ENCODE measurements around the gene EMP2. TPM values are rescaled to one million over a fixed set of nuclear protein-coding genes. Genes with fewer than 3 reads are reported as not detected.

The EMP2 gene
- total RNA-seq, 2 donors from 2014 or later, result 63.4 to 65.2 TPM

DNA sequence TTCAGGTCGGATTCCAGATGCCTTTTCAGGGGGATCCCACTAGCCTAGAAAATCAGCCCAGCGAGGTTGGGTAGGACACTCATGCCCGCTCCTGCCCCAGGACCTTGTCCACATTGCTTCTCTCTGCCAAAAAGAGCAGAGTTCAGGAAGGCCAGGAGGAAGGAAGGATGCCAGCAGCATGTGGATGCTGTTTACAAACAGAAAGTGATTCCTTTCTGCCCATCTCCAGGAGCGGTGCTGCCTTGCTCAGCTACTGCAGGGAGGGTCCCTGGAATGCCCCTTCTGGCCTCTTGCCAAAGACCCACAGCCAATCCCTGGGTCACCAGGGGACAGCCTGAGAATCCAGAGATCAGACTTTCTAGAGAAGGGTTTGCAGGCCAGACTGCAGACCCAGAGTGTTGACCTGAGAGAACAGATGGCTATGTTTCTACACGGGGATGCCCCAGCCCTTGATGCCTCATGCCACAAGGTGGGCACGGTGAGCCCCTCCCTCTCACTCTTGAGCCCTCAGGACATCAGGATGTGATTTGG lies 32.3 kb upstream of the EMP2 start:
- no peak for ATAC-seq
- intact Hi-C loops (cut with DNase I), result no loop called here

GRCh38 chr16:10611825-10612342 lies 31.5 kb upstream of the EMP2 start:
- no peak for DNase-seq
- ATAC-seq, result no peak
- intact Hi-C loops (cut with DNase I), result no loop called here

More for the DNA sequence above, 32.3 kb upstream of the EMP2 start:
- DNase-seq, result no peak

DNA sequence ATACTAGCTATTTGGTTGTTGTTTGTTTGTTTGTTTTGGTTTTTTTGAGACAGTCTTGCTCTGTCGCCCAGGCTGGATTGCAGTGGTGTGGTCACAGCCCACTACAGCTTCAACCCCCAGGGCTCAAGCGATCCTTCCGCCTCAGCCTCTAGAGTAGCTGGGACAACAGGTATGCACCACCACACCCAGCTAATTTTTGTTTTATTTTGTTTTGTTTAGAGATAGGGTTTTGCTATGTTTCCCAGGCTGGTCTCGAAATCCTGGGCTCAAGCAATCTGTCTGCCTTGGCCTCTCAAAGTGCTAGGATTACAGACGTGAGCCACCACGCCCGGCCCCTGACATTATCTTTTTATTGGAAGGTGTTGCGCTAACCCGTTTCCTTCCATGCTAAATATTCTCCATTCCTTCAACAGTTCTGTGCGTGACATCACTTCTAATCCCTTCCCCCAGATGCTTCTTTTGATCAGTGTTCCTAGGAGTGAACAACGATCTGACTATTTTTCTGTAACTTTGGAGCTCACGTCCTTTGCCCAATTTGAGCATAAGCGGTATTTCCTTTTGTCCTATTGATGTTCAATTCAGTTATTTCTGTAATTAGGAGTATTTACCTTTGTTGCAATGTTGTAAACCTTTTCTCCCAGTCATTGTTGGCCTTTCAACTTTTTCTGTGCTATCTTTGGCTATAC lies 30.2 kb upstream of the EMP2 start:
- ATAC-seq (no peak), DNase-seq (no peak)
- intact Hi-C loops (cut with DNase I), result no loop called here

- ATAC-seq (peak; percentile 67 to 91), DNase-seq (no peak)
- intact Hi-C loops (cut with DNase I), result no loop called here
Measured at GRCh38 chr16:10609402-10609774, 29.0 kb upstream of the EMP2 start.

DNA sequence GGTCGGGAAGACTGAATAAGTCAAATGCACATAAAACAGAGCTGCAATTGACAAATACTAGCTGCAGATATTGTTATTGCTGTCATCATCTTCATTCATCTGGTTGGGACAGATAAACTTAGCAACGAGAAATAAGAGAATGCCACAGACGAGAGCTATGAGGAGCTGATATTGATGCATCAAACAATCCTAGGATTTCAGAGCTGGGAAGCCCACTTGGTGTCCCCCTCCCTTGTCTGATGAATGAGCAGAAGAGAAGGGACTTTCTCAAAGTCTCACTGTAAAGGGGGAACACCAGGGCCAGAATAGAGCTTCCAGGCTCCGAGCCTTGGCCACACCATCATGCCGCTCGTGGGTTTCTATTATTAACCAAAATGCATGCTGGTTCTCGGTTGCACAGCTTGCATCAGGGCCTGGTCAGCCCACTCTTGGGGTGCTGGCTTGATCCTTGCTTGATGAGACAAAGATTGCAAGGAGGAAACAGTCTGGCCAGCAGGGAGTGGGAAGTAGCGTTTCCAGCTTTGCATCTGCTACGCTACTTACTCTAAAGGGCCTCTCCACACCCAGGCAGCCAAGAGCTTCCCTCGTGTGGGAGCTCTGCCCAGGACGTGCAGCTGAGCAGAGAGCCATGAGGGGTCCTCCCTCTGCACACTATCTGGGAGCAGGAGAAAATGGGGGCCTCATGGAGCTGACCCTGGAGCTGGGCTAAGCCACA lies 28.4 kb upstream of the EMP2 start:
- intact Hi-C loops (cut with DNase I), result no loop called here
- DNase-seq (no peak), ATAC-seq (peak; percentile 85 to 90)

- ATAC-seq (no peak), DNase-seq (no peak)
- intact Hi-C loops (cut with DNase I), result no loop called here
Measured at GRCh38 chr16:10607157-10607556, 26.8 kb upstream of the EMP2 start.

DNA sequence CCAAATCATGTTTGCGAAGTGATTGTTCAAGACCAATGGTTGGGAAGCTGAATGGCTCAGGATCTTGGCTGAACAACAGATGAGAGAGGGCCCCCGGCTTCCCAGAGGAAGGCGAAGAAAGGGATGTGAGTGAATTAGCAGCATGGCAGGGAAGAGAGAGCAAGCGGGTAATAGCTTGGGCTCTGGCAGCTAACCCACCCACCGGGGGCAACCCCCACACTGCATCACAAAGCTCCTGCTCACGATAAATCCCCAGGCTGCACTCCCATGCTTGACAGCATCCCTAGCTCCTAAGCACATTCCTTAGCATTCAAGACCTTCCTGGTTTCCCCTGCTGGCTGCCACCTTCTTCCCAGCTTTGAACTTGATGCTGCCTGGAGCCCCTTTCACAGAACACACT lies 26.2 kb upstream of the EMP2 start:
- ATAC-seq, result no peak
- intact Hi-C loops (cut with DNase I), result no loop called here
- DNase-seq, result no peak

DNA sequence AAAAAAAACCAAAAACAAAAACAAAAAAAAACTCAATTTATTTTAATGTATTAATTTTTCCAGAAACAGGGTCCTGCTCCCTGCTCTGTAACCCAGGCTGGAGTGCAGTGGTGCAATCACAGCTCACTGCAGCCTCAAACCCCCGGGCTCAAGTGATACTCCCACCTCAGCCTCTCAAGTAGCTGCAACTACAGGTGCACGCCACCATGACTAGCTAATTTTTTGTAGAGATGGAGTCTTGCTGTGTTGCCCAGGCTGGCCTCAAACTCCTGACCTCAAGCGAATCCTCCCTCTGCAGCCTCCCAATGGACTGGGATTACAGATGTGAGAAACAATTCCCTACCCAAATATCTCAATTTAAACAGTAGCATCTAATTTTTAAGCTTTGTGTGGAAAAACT lies 25.2 kb upstream of the EMP2 start:
- intact Hi-C loops (cut with DNase I), result no loop called here
- no peak for ATAC-seq
- no peak for DNase-seq

GRCh38 chr16:10601444-10602408 lies 21.3 kb upstream of the EMP2 start:
- peak; percentile 84 for ATAC-seq
- no peak for DNase-seq
- intact Hi-C loops (cut with DNase I), result no loop called here

DNA sequence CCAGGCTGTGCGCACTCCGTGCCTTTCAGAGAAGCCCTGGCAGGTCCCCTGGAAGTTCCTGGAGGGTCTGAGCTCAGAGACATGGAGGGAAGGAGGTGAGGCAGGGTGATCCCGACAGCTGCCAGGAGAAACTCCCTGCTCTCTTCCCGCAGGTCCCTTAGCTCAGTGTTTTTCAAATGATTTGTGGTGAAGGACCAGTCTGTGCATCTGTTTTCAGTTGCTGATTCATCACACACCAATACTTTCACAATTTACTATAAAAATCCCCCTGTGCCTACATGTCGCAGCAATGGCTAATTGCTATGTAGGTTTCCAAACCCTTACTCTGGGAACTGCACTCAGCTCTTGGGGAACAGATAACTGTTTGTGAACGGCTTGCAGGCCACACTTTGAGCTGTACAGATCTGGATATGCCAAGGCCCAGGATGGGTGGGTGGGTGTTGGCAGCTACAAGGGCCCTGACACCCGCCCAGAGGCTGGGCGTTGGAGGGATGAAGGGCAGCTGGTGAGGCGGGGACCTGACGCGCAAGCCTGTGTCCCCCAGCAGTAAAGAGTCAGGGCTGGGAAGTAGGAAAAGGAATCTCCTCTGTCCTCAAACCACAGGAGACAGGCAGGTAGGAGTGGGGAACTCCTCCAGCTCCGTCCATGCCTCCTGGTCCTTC lies 20.5 kb upstream of the EMP2 start:
- DNase-seq, result no peak
- ATAC-seq, result peak; percentile 36 to 76
- intact Hi-C loops (cut with DNase I), result no loop called here

GRCh38 chr16:10599626-10600025 lies 19.2 kb upstream of the EMP2 start:
- no peak for DNase-seq
- intact Hi-C loops (cut with DNase I), result no loop called here
- no peak for ATAC-seq

- ATAC-seq (peak; percentile 24 to 63), DNase-seq (peak; percentile 84)
- intact Hi-C loops (cut with DNase I), result no loop called here
Measured at GRCh38 chr16:10598157-10598556, 17.8 kb upstream of the EMP2 start.

DNA sequence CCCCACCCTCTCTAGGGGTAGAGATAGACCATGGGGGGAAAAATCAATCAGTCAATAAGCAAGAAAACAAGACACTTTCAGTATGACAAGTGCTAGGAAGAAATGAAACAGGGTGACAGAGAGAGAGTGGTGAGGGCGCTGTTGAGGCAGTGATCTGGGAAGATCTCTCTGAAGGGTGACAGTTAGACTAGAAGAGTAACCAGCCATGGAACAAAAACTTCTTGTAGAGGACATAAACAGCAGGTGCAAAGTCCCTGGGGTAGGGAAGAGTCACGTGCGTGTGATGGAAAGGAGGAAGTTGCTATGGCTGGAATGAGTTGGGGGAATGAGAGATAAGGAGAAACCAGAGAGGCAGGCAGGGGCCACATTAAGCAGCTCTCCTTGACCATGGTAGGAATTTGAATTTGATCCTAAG lies 16.8 kb upstream of the EMP2 start:
- intact Hi-C loops (cut with DNase I), result no loop called here
- no peak for ATAC-seq
- DNase-seq, result no peak

GRCh38 chr16:10594312-10594950 lies 14.0 kb upstream of the EMP2 start:
- intact Hi-C loops (cut with DNase I), result no loop called here
- no peak for DNase-seq
- no peak for ATAC-seq

GRCh38 chr16:10592611-10593010 lies 12.2 kb upstream of the EMP2 start:
- DNase-seq (no peak), ATAC-seq (no peak)
- intact Hi-C loops (cut with DNase I), result no loop called here

GRCh38 chr16:10590342-10590741 lies 9.9 kb upstream of the EMP2 start:
- intact Hi-C loops (cut with DNase I), result no loop called here
- ATAC-seq (no peak), DNase-seq (no peak)

- no peak for ATAC-seq
- no peak for DNase-seq
- intact Hi-C loops (cut with DNase I), result no loop called here
Measured at GRCh38 chr16:10589109-10589508, 8.7 kb upstream of the EMP2 start.

DNA sequence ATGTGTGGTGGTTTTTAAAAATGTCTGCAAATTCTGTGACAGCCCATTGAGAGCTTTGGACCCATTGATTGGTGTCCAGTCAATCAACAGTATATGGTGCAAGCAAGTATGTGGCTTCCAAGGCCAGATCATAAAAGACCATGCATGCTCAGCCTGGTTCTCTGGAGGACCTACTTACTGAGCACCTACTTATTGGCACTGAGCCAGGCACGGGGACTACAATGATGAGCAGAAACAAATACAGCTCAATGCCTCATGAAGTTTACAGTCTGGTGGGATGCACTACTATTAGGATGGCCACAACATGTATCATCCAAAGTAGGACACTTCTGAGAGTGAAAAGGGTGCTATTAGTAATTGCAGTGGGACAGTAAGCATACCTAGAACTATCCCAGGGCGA lies 7.2 kb upstream of the EMP2 start:
- ATAC-seq (no peak), DNase-seq (no peak)
- intact Hi-C loops (cut with DNase I), result no loop called here
